Smooth muscle cell of trachea (primary cell): Measurements from ENCODE around the gene PIGN. TPM values are rescaled to one million over a fixed set of nuclear protein-coding genes. Genes with fewer than 3 reads are reported as not detected.

ENCODE experiments used
- total RNA-seq: library from RNA; depleted of rRNA; stranded (reverse); fragments of >200 nt; gene quantifications from 2 replicates; pipeline ENCODE4 v1.2.1, GENCODE V29; 2014

The PIGN gene
- 41.8 and 58.9 TPM in 2 replicates for total RNA-seq

DNA sequence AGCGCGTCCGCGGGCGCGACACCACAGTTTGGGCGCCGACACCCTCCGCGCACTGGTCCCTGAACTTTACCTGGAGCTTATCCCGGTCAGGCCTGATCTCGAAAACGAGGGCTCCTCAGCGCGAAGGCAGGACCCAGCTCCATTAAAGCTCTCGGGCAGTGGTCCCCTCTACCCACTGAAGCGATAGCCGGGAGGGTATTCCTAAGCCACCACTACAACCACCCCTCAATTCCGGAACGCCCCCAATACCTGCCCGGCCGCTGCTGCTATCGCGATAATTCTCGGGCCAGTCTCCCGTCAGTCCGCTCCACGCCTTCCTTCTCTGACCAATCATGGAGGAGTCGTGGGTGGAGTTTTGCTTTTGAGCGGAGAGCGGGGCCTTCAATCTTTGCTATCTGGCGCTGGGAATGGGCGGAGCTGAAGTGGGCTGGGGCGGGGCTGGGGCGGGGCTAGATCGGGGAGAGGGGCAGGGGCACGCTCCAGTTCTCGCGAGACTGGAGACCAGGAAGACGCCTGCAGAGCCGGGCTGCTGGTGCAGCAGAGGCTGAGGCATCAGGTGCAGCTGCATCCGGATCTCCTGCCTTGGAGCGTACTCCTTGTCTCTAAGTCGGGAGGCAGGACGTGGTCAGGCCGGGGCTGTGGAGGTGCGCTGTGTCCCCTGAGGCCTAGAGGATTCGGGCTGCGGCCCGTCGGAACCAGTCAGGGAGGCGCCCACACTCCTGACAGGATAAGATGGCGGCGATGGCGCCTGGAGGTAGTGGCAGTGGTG is at the start of gene PIGN, which contains the start of gene RELCH:
Gene PIGN (minus strand): TSS at position 283 of the 769 bp plus-strand sequence. CDS start 25,703 bp downstream, outside the sequence.
Gene RELCH (plus strand): TSS at position 482 of the 769 bp plus-strand sequence. CDS start 251 bp downstream, at position 733.

Other genes with a start within 250 kb of the PIGN start
- 28.6 and 43.9 TPM in 2 replicates for gene RELCH, start 199 bp upstream of the PIGN start, total RNA-seq
- gene TNFRSF11A, start 138.3 kb upstream of the PIGN start, total RNA-seq = 0.66 and 0.73 TPM in 2 replicates